Hepatocyte (in vitro differentiated cells): ENCODE results near the gene TOM1L1. TPM values are rescaled to one million over a fixed set of nuclear protein-coding genes. Genes with fewer than 3 reads are reported as not detected.

Experiments used
- DNase-seq: peaks from one replicate; pipeline ENCODE4 v3.0.0-alpha.2; 2016; ENCODE audit warnings: low spot score
- H2AFZ ChIP-seq: fragments of 200-600 bp; sonication (generic); 2 replicates; pipeline ENCODE4 v1.6.0; 2016; ENCODE audit warnings: antibody characterized with exemption, mild to moderate bottlenecking
- H3K27ac ChIP-seq: fragments of 200-600 bp; sonication (generic); 2 replicates; pipeline ENCODE4 v1.5.1; 2016; ENCODE audit warnings: mild to moderate bottlenecking
- H3K27me3 ChIP-seq: fragments of 200-600 bp; sonication (generic); 2 replicates; pipeline ENCODE4 v1.6.1; 2016
- H3K36me3 ChIP-seq: fragments of 200-600 bp; sonication (generic); replicated peaks from 2 replicates; pipeline ENCODE4 v1.5.1; 2016; ENCODE audit warnings: low read depth; ENCODE audit not compliant: insufficient read depth
- H3K4me1 ChIP-seq: fragments of 200-600 bp; sonication (generic); 2 replicates; pipeline ENCODE4 v1.5.1; 2016; ENCODE audit warnings: mild to moderate bottlenecking, moderate library complexity; ENCODE audit not compliant: insufficient read depth
- H3K4me2 ChIP-seq: fragments of 200-600 bp; sonication (generic); 2 replicates; pipeline ENCODE4 v1.6.0; 2016
- H3K4me3 ChIP-seq: fragments of 200-600 bp; sonication (generic); 2 replicates; pipeline ENCODE4 v1.5.1; 2016; ENCODE audit warnings: mild to moderate bottlenecking
- H3K79me2 ChIP-seq: fragments of 200-600 bp; sonication (generic); 2 replicates; pipeline ENCODE4 v1.6.0; 2017; ENCODE audit warnings: mild to moderate bottlenecking
- H3K9me2 ChIP-seq: fragments of 200-600 bp; sonication (generic); replicated peaks from 2 replicates; pipeline ENCODE4 v1.6.0; 2017; ENCODE audit warnings: mild to moderate bottlenecking; ENCODE audit not compliant: insufficient read depth
- H3K9me3 ChIP-seq: fragments of 200-600 bp; sonication (generic); 2 replicates; pipeline ENCODE4 v1.5.1; 2016; ENCODE audit warnings: low read depth, mild to moderate bottlenecking
- H4K20me1 ChIP-seq: fragments of 200-600 bp; sonication (generic); 2 replicates; pipeline ENCODE4 v1.6.0; 2016; ENCODE audit warnings: mild to moderate bottlenecking; ENCODE audit not compliant: insufficient read depth, poor library complexity, severe bottlenecking
- CTCF ChIP-seq: fragments of 200-600 bp; sonication (generic); IDR thresholded peaks from 2 replicates; pipeline ENCODE4 v1.5.1; 2016; ENCODE audit warnings: antibody characterized with exemption, mild to moderate bottlenecking; ENCODE audit not compliant: poor library complexity
- EZH2 ChIP-seq: fragments of 200-600 bp; sonication (generic); IDR thresholded peaks from 2 replicates; pipeline ENCODE4 v1.6.1; 2016; ENCODE audit warnings: antibody characterized with exemption, mild to moderate bottlenecking, borderline replicate concordance
- EZH2phosphoT487 ChIP-seq: fragments of 200-600 bp; sonication (generic); IDR thresholded peaks from one replicate; pipeline ENCODE4 v1.6.1; 2018; ENCODE audit warnings: antibody characterized with exemption, mild to moderate bottlenecking, low read depth, moderate library complexity; ENCODE audit not compliant: unreplicated experiment, severe bottlenecking
- WGBS: methylation state at CpG from one replicate; pipeline ENCODE4 v1.1.6; 2016; ENCODE audit warnings: low lambda C conversion rate; ENCODE audit errors: missing lambda C conversion rate; 5-methylcytosine and 5-hydroxymethylcytosine counted together
- polyA plus RNA-seq: library from polyadenylated mRNA; unstranded; fragments of >200 nt; fragmentation: Nextera tagmentation; extraction: Ambion mirVana; gene quantifications from 2 replicates; pipeline ENCODE4 v1.2.1, GENCODE V29; 2016
- total RNA-seq: library from RNA; depleted of rRNA; stranded (reverse); fragments of >200 nt; gene quantifications from 2 replicates; pipeline ENCODE4 v1.2.3, GENCODE V29; 2014

Gene TOM1L1
- total and polyA plus RNA-seq, 2 experiments from 2014 or later, result 36.9 to 56.0 TPM

- no peak overlapping the region for H3K4me2 ChIP-seq
- no peak overlapping the region for H3K4me3 ChIP-seq
- H3K27me3 ChIP-seq, result no peaks in the 10 kb centered on the region
- H3K9me2 ChIP-seq, result no peaks in the 10 kb centered on the region
- H4K20me1 ChIP-seq, result no peaks in the 10 kb centered on the region
- no peaks in the 10 kb centered on the region for H3K9me3 ChIP-seq
- H2AFZ ChIP-seq, result no peak overlapping the region
- WGBS, result 72% methylated on average over 5 of the region's 5 CpGs
- H3K27ac ChIP-seq, result no peak overlapping the region
- no peaks in the 10 kb centered on the region for H3K79me2 ChIP-seq
- TF ChIP-seq EZH2, result no peak
- TF ChIP-seq EZH2phosphoT487, result no peak
- TF ChIP-seq CTCF, result no peak
- DNase-seq, result no peak
- H3K4me1 ChIP-seq, result no peaks in the 10 kb centered on the region
- H3K36me3 ChIP-seq, result no peaks in the 10 kb centered on the region
These were observed 47.7 kb downstream of the TOM1L1 start for GRCh38 chr17:54948380-54948779.

GRCh38 chr17:54950116-54950515 lies 49.5 kb downstream of the TOM1L1 start:
- no peak overlapping the region for H3K4me2 ChIP-seq
- no peaks in the 10 kb centered on the region for H3K27me3 ChIP-seq
- no peaks in the 10 kb centered on the region for H3K4me1 ChIP-seq
- H3K79me2 ChIP-seq, result no peaks in the 10 kb centered on the region
- H3K4me3 ChIP-seq, result no peak overlapping the region
- DNase-seq, result no peak
- H3K9me3 ChIP-seq, result no peaks in the 10 kb centered on the region
- H2AFZ ChIP-seq, result no peak overlapping the region
- no peak overlapping the region for H3K27ac ChIP-seq
- TF ChIP-seq EZH2phosphoT487 (no peak), CTCF (no peak)
- H3K36me3 ChIP-seq, result no peaks in the 10 kb centered on the region
- H3K9me2 ChIP-seq, result no peaks in the 10 kb centered on the region
- H4K20me1 ChIP-seq, result no peaks in the 10 kb centered on the region
- 89% methylated on average over 2 of the region's 2 CpGs for WGBS

GRCh38 chr17:54951286-54951685 lies 50.6 kb downstream of the TOM1L1 start:
- Histone ChIP-seq H3K4me1 (no peaks in the 10 kb centered on the region), H3K9me2 (no peaks in the 10 kb centered on the region), H3K27ac (no peak overlapping the region), H3K4me2 (no peak overlapping the region), H4K20me1 (no peaks in the 10 kb centered on the region), H3K9me3 (no peaks in the 10 kb centered on the region), H3K36me3 (no peaks in the 10 kb centered on the region), H3K79me2 (no peaks in the 10 kb centered on the region), H3K27me3 (no peaks in the 10 kb centered on the region), H3K4me3 (no peak overlapping the region), H2AFZ (no peak overlapping the region)
- no peak for DNase-seq
- 73% methylated on average over 4 of the region's 4 CpGs for WGBS
- no peak for TF ChIP-seq CTCF
- no peak for TF ChIP-seq EZH2
- no peak for TF ChIP-seq EZH2phosphoT487

- H3K4me3 ChIP-seq, result no peak overlapping the region
- H3K79me2 ChIP-seq, result no peaks in the 10 kb centered on the region
- no peaks in the 10 kb centered on the region for H3K4me1 ChIP-seq
- no peaks in the 10 kb centered on the region for H4K20me1 ChIP-seq
- no peak overlapping the region for H3K27ac ChIP-seq
- TF ChIP-seq CTCF, result no peak
- TF ChIP-seq EZH2phosphoT487, result no peak
- TF ChIP-seq EZH2, result no peak
- no peaks in the 10 kb centered on the region for H3K9me3 ChIP-seq
- no peak for DNase-seq
- WGBS, result 57% methylated on average over 3 of the region's 3 CpGs
- H3K36me3 ChIP-seq, result no peaks in the 10 kb centered on the region
- no peak overlapping the region for H3K4me2 ChIP-seq
- H3K9me2 ChIP-seq, result no peaks in the 10 kb centered on the region
- no peaks in the 10 kb centered on the region for H3K27me3 ChIP-seq
- no peak overlapping the region for H2AFZ ChIP-seq
These were observed 56.1 kb downstream of the TOM1L1 start for GRCh38 chr17:54956791-54957190.
